K562 (cell line): Measurements from ENCODE around the gene TJP3.

Source experiments
- ESRRB ChIP-seq: fragments of 250-450 bp; sonication (Bioruptor Pico); IDR thresholded peaks from 2 replicates; pipeline ENCODE4 v1.5.0; 2020; ENCODE audit warnings: mild to moderate bottlenecking, moderate library complexity, borderline replicate concordance
- HCFC1 ChIP-seq: IDR thresholded peaks from 2 replicates; pipeline ENCODE4 v1.6.1; 2012; ENCODE audit warnings: low read depth, low read length, improper control_type of control experiment
- MAX ChIP-seq: sonication (generic); formaldehyde crosslinking; IDR thresholded peaks from 2 replicates; pipeline ENCODE4 v1.9.0; 2022; ENCODE audit warnings: mild to moderate bottlenecking, missing genetic modification reagents
- RBM34 ChIP-seq: fragments of 200-400 bp; formaldehyde crosslinking; IDR thresholded peaks from 2 replicates; pipeline ENCODE4 v1.6.1; 2018; ENCODE audit warnings: low read length, borderline replicate concordance; ENCODE audit not compliant: insufficient read depth
- TCF7 ChIP-seq: sonication (generic); IDR thresholded peaks from 2 replicates; pipeline ENCODE4 v1.6.1; 2016; ENCODE audit warnings: antibody characterized with exemption, borderline replicate concordance
- ZNF140 ChIP-seq: fragments of 250-450 bp; sonication (Bioruptor Pico); IDR thresholded peaks from 2 replicates; pipeline ENCODE4 v1.8.0; 2021; ENCODE audit warnings: moderate library complexity, mild to moderate bottlenecking, inconsistent platforms
- ZNF583 ChIP-seq: fragments of 250-450 bp; sonication (Bioruptor Pico); IDR thresholded peaks from 2 replicates; pipeline ENCODE4 v1.4.0; 2020

GRCh38 chr19:3716147-3716668 is 8.0 kb downstream of the TJP3 start:
- no peak for TF ChIP-seq RBM34
- TF ChIP-seq HCFC1: no peak
- TF ChIP-seq MAX (CRISPR knock-in tag): no peak
- no peak for TF ChIP-seq ZNF583 (CRISPR knock-in tag)
- no peak for TF ChIP-seq ZNF140 (CRISPR knock-in tag)
- no peak for TF ChIP-seq ESRRB (CRISPR knock-in tag)
- no peak for TF ChIP-seq TCF7
